HK-2 (cell line): ENCODE measurements around the gene ACOT13.
"Not testable (repeated sequence)": the region's sequence is repeated elsewhere in the genome, so short reads cannot be mapped to it uniquely, and the experiment has no call there.

Experiments used
- DNase-seq: peaks from one replicate; pipeline ENCODE4 v3.0.0-alpha.2; 2018; ENCODE audit not compliant: unreplicated experiment

ACOT13 gene

GRCh38 chr6:24666641-24667377 is at the start of gene ACOT13, which contains the start of gene TDP2:
Gene ACOT13 (plus strand): TSS chr6:24667077. CDS start chr6:24667264, 187 bp downstream.
Gene TDP2 (minus strand): TSS chr6:24666899. CDS start chr6:24666862, 37 bp downstream.
- DNase-seq = peak; percentile 97

GRCh38 chr6:24619661-24620060 is 47.2 kb upstream of the ACOT13 start:
- DNase-seq = no peak

GRCh38 chr6:24620637-24621036 is 46.2 kb upstream of the ACOT13 start:
- DNase-seq = no peak

GRCh38 chr6:24621626-24622289 is 45.1 kb upstream of the ACOT13 start:
- no peak for DNase-seq

GRCh38 chr6:24630856-24631505 is 35.9 kb upstream of the ACOT13 start:
- no peak for DNase-seq

GRCh38 chr6:24631671-24632070 is 35.2 kb upstream of the ACOT13 start:
- no peak for DNase-seq

- no peak for DNase-seq
These were observed 34.3 kb upstream of the ACOT13 start for GRCh38 chr6:24632573-24632972.

- no peak for DNase-seq
These were observed 30.2 kb upstream of the ACOT13 start for GRCh38 chr6:24636681-24637080.

GRCh38 chr6:24640166-24640565 is 26.7 kb upstream of the ACOT13 start:
- no peak for DNase-seq

GRCh38 chr6:24640631-24641030 is 26.2 kb upstream of the ACOT13 start:
- DNase-seq = not testable (repeated sequence)

GRCh38 chr6:24642061-24642460 is 24.8 kb upstream of the ACOT13 start:
- DNase-seq = no peak

- no peak for DNase-seq
These were observed 23.0 kb upstream of the ACOT13 start for GRCh38 chr6:24643920-24644319.

GRCh38 chr6:24644377-24644776 is 22.5 kb upstream of the ACOT13 start:
- no peak for DNase-seq

- no peak for DNase-seq
These were observed 20.1 kb upstream of the ACOT13 start for GRCh38 chr6:24646771-24647170.

- DNase-seq = no peak
These were observed 18.6 kb upstream of the ACOT13 start for GRCh38 chr6:24648276-24648675.

GRCh38 chr6:24649691-24650090 is 17.2 kb upstream of the ACOT13 start:
- no peak for DNase-seq

- DNase-seq = no peak
These were observed 16.5 kb upstream of the ACOT13 start for GRCh38 chr6:24650365-24650764.

GRCh38 chr6:24655215-24655614 is 11.7 kb upstream of the ACOT13 start:
- no peak for DNase-seq

- no peak for DNase-seq
These were observed 8.0 kb upstream of the ACOT13 start for GRCh38 chr6:24658573-24659560.

- no peak for DNase-seq
These were observed 7.3 kb upstream of the ACOT13 start for GRCh38 chr6:24659561-24659960.

- no peak for DNase-seq
These were observed 6.8 kb upstream of the ACOT13 start for GRCh38 chr6:24660105-24660504.

GRCh38 chr6:24661759-24662158 is 5.1 kb upstream of the ACOT13 start:
- not testable (repeated sequence) for DNase-seq
